ENCODE data around the gene BMP6.

Gene BMP6

GRCh38 chr6:7697820-7698623, 27.9 kb upstream of the BMP6 start:
- TF ChIP-seq EZH2 (IDR thresholded peaks at IDR 0.05; ENCODE audit: borderline replicate concordance, low read depth, low read length, severe bottlenecking) (no peak), CTCF (IDR thresholded peaks at IDR 0.05; ENCODE audit: borderline replicate concordance, extremely low read depth, low read length, poor library complexity, severe bottlenecking) (no peak)
- DNase-seq: no peak

GRCh38 chr6:7701212-7701834, 24.6 kb upstream of the BMP6 start:
- no peak overlapping the region for H3K27ac ChIP-seq (ENCODE audit: low read length)
- H3K27me3 ChIP-seq (ENCODE audit: insufficient read depth, low read length, poor library complexity): peaks cover 20% of the 10 kb centered on the region
- TF ChIP-seq CTCF (IDR thresholded peaks at IDR 0.05; ENCODE audit: borderline replicate concordance, extremely low read depth, low read length, poor library complexity, severe bottlenecking) (no peak), EZH2 (IDR thresholded peaks at IDR 0.05; ENCODE audit: borderline replicate concordance, low read depth, low read length, severe bottlenecking) (no peak)
- ATAC-seq (ENCODE audit: insufficient read depth, low read depth) (no peak), DNase-seq (no peak)
- no peak overlapping the region for H3K9ac ChIP-seq (ENCODE audit: low read depth, low read length)
- no peaks in the 10 kb centered on the region for H3K9me3 ChIP-seq (ENCODE audit: insufficient read depth, low read length, severe bottlenecking)
- H3K4me2 ChIP-seq (ENCODE audit: insufficient read depth, low read length): no peak overlapping the region
- H4K20me1 ChIP-seq (ENCODE audit: insufficient read depth, low read length): no peaks in the 10 kb centered on the region
- no peak overlapping the region for H2AFZ ChIP-seq (ENCODE audit: low read depth, low read length)
- H3K4me1 ChIP-seq (ENCODE audit: insufficient read depth, low read length): no peaks in the 10 kb centered on the region
- H3K4me3 ChIP-seq (ENCODE audit: low read depth in 1 of 2, low read length in 2 of 2): no peak overlapping the region
- H3K79me2 ChIP-seq (ENCODE audit: insufficient read depth, low read length): no peaks in the 10 kb centered on the region
- H3K36me3 ChIP-seq (ENCODE audit: insufficient read depth, low read length): no peaks in the 10 kb centered on the region

More at GRCh38 chr6:7697820-7698623, 27.9 kb upstream of the BMP6 start:
- Histone ChIP-seq H3K27me3 (ENCODE audit: insufficient read depth, low read length, poor library complexity) (peaks cover 14% of the 10 kb centered on the region), H3K9ac (ENCODE audit: low read depth, low read length) (no peak overlapping the region), H2AFZ (ENCODE audit: low read depth, low read length) (no peak overlapping the region), H3K27ac (ENCODE audit: low read length) (no peak overlapping the region), H3K4me2 (ENCODE audit: insufficient read depth, low read length) (no peak overlapping the region), H3K9me3 (ENCODE audit: insufficient read depth, low read length, severe bottlenecking) (no peaks in the 10 kb centered on the region), H3K36me3 (ENCODE audit: insufficient read depth, low read length) (no peaks in the 10 kb centered on the region), H4K20me1 (ENCODE audit: insufficient read depth, low read length) (no peaks in the 10 kb centered on the region), H3K79me2 (ENCODE audit: insufficient read depth, low read length) (no peaks in the 10 kb centered on the region), H3K4me3 (ENCODE audit: low read depth in 1 of 2, low read length in 2 of 2) (no peak overlapping the region), H3K4me1 (ENCODE audit: insufficient read depth, low read length) (no peaks in the 10 kb centered on the region)
- ATAC-seq (ENCODE audit: insufficient read depth, low read depth): no peak

GRCh38 chr6:7703148-7703680, 22.7 kb upstream of the BMP6 start:
- Histone ChIP-seq H3K4me1 (ENCODE audit: insufficient read depth, low read length) (no peaks in the 10 kb centered on the region), H3K4me3 (ENCODE audit: low read depth in 1 of 2, low read length in 2 of 2) (no peak overlapping the region), H3K27me3 (ENCODE audit: insufficient read depth, low read length, poor library complexity) (peaks cover 14% of the 10 kb centered on the region), H3K36me3 (ENCODE audit: insufficient read depth, low read length) (no peaks in the 10 kb centered on the region), H3K79me2 (ENCODE audit: insufficient read depth, low read length) (no peaks in the 10 kb centered on the region), H2AFZ (ENCODE audit: low read depth, low read length) (no peak overlapping the region), H3K9me3 (ENCODE audit: insufficient read depth, low read length, severe bottlenecking) (no peaks in the 10 kb centered on the region), H4K20me1 (ENCODE audit: insufficient read depth, low read length) (no peaks in the 10 kb centered on the region), H3K9ac (ENCODE audit: low read depth, low read length) (no peak overlapping the region), H3K27ac (ENCODE audit: low read length) (no peak overlapping the region), H3K4me2 (ENCODE audit: insufficient read depth, low read length) (no peak overlapping the region)
- no peak for ATAC-seq (ENCODE audit: insufficient read depth, low read depth)
- TF ChIP-seq CTCF (IDR thresholded peaks at IDR 0.05; ENCODE audit: borderline replicate concordance, extremely low read depth, low read length, poor library complexity, severe bottlenecking): no peak
- no peak for TF ChIP-seq EZH2 (IDR thresholded peaks at IDR 0.05; ENCODE audit: borderline replicate concordance, low read depth, low read length, severe bottlenecking)
- no peak for DNase-seq
